ENCODE results near the gene MAST1.

The MAST1 gene

GRCh38 chr19:12838182-12838885, at the start of gene MAST1:
Gene MAST1 (plus strand): TSS chr19:12838515. CDS start chr19:12838573, 58 bp downstream.
- peak; percentile 83 to 91 for DNase-seq
- TF ChIP-seq GATA1 (IDR thresholded peaks at IDR 0.05; ENCODE audit: low read depth, low read length) = no peak
- no peak for TF ChIP-seq POLR2A (IDR thresholded peaks at IDR 0.05; ENCODE audit: low read length)

DNA sequence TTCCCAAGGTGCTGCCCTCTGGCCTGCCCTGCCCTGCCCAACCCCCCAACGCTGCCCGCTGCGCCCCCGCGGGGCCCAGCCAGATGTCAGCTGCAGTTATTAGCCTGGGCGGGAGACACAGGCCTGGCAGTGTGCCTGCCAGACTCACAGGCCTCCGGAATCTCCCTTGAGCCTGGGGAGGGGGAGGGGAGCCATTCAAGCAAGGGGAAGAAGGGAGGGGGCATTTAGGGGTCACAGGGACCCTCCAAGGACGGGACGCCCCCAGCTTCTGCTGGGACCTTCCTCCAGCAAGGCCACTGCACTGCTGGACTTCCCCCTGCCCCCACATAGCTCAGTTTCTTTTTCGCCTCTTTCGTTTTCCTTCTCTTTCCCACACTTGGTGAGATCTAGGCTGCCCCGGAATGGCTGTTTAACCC, 49.6 kb upstream of the MAST1 start:
- TF ChIP-seq GATA1 (IDR thresholded peaks at IDR 0.05; ENCODE audit: low read depth, low read length) (no peak), POLR2A (IDR thresholded peaks at IDR 0.05; ENCODE audit: low read length) (peak; percentile 64)
- peak; percentile 90 to 93 for DNase-seq

- TF ChIP-seq GATA1 (IDR thresholded peaks at IDR 0.05; ENCODE audit: low read depth, low read length) (no peak), POLR2A (IDR thresholded peaks at IDR 0.05; ENCODE audit: low read length) (peak; percentile 15)
- DNase-seq = no peak
These were observed 49.0 kb upstream of the MAST1 start for GRCh38 chr19:12789098-12789903.

- TF ChIP-seq POLR2A (IDR thresholded peaks at IDR 0.05; ENCODE audit: low read length) (peak; percentile 73), GATA1 (IDR thresholded peaks at IDR 0.05; ENCODE audit: low read depth, low read length) (no peak)
- peak; percentile 100 for DNase-seq
These were observed 48.3 kb upstream of the MAST1 start for GRCh38 chr19:12789904-12790619.

GRCh38 chr19:12790628-12791344, 47.5 kb upstream of the MAST1 start:
- DNase-seq = no peak
- TF ChIP-seq POLR2A (IDR thresholded peaks at IDR 0.05; ENCODE audit: low read length) (no peak), GATA1 (IDR thresholded peaks at IDR 0.05; ENCODE audit: low read depth, low read length) (no peak)

- TF ChIP-seq POLR2A (IDR thresholded peaks at IDR 0.05; ENCODE audit: low read length) (peak; percentile 100), GATA1 (IDR thresholded peaks at IDR 0.05; ENCODE audit: low read depth, low read length) (no peak)
- DNase-seq = peak; percentile 96 to 98
These were observed 46.8 kb upstream of the MAST1 start, which contains the start of gene JUNB for GRCh38 chr19:12791345-12792050. Gene JUNB (plus strand): TSS chr19:12791486. CDS start chr19:12791772, 286 bp downstream.

DNA sequence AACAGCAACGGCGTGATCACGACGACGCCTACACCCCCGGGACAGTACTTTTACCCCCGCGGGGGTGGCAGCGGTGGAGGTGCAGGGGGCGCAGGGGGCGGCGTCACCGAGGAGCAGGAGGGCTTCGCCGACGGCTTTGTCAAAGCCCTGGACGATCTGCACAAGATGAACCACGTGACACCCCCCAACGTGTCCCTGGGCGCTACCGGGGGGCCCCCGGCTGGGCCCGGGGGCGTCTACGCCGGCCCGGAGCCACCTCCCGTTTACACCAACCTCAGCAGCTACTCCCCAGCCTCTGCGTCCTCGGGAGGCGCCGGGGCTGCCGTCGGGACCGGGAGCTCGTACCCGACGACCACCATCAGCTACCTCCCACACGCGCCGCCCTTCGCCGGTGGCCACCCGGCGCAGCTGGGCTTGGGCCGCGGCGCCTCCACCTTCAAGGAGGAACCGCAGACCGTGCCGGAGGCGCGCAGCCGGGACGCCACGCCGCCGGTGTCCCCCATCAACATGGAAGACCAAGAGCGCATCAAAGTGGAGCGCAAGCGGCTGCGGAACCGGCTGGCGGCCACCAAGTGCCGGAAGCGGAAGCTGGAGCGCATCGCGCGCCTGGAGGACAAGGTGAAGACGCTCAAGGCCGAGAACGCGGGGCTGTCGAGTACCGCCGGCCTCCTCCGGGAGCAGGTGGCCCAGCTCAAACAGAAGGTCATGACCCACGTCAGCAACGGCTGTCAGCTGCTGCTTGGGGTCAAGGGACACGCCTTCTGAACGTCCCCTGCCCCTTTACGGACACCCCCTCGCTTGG, 46.1 kb upstream of the MAST1 start:
- TF ChIP-seq POLR2A (IDR thresholded peaks at IDR 0.05; ENCODE audit: low read length) (no peak), GATA1 (IDR thresholded peaks at IDR 0.05; ENCODE audit: low read depth, low read length) (no peak)
- peak; percentile 78 to 86 for DNase-seq

DNA sequence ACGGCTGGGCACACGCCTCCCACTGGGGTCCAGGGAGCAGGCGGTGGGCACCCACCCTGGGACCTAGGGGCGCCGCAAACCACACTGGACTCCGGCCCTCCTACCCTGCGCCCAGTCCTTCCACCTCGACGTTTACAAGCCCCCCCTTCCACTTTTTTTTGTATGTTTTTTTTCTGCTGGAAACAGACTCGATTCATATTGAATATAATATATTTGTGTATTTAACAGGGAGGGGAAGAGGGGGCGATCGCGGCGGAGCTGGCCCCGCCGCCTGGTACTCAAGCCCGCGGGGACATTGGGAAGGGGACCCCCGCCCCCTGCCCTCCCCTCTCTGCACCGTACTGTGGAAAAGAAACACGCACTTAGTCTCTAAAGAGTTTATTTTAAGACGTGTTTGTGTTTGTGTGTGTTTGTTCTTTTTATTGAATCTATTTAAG, 45.4 kb upstream of the MAST1 start:
- no peak for TF ChIP-seq GATA1 (IDR thresholded peaks at IDR 0.05; ENCODE audit: low read depth, low read length)
- no peak for TF ChIP-seq POLR2A (IDR thresholded peaks at IDR 0.05; ENCODE audit: low read length)
- no peak for DNase-seq

DNA sequence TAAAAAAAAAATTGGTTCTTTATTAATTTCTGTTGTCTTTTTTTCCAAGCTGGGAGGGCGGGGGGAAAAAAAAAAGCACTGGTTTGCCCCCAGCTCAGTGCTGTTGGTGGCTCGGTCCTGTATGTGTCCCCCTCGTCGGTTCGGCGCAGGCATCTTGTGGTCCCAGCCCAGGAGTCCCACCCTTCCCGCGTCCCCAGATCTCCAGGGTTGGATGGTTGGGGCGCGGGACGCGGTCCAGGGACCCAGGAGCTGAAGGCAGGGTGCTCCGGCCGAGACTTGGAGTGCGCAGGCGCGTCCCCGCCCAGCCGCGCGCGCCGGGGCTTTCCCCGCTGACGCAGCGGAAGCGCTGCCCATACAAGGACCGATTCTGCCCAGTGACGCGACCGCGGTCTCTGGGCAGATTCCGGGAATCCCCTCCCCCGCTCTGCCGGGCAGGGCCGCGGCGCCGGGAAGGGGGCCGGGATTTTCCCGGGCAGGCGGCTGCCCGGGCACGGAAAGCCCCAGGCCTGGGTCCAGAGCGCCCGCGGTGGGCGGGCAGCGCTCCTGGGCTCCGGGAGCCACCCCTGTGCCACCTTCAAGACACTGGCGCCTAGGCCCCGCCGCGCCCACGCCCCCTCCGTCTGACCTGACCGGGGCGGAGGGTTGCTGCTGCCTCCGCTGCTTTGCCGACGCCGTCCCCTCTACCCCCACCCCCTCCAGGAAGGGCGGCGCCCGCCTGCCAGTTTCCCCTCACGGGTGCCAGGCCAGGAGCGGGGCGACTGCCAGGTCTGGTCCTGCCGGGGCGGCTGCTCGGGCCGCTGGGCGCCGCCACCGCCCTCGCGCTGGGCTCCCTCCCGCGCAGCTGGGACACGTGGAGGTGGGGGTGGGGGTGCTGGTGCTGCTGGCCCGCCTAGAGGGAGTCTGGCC, 44.8 kb upstream of the MAST1 start:
- TF ChIP-seq POLR2A (IDR thresholded peaks at IDR 0.05; ENCODE audit: low read length) (peak; percentile 93), GATA1 (IDR thresholded peaks at IDR 0.05; ENCODE audit: low read depth, low read length) (no peak)
- peak; percentile 94 to 98 for DNase-seq

DNA sequence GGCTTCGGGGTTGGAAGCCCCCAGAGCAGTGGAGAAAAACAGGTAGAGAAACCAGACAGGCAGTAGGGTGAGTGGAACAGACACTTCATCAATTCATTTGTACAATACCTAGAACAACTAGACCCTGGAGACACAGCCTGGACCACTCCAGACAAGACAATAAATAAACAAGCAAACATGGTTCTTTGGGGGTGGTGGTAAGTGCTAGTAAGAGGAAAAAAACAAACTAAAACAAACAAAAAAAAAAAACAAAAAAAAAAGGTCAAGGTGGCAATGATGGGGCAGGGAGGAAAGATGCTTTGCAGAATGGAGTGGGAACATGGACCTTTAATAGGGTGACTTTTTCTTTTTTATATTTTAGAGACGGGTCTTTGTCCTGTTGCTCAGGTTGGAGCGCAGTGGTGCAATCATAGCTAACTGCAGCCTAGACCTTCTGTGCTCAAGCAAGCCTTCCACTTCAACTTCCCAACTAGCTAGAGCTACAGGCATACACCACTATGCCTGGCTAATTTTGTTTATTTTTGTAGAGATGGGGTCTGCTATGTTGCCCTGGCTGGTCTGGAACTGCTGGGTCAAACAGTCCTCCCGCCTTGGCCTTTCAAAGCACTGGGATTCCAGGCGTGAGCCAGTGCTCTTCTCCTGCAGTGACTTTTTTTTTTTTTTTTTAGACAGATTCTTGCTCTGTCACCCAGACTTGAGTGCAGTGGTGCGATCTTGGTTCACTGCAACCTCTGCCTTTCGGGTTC, 43.9 kb upstream of the MAST1 start:
- peak in 1 of 2 experiments; percentile 59 for DNase-seq
- TF ChIP-seq GATA1 (IDR thresholded peaks at IDR 0.05; ENCODE audit: low read depth, low read length) (no peak), POLR2A (IDR thresholded peaks at IDR 0.05; ENCODE audit: low read length) (no peak)

Measured in erythroblast (primary cell).